HepG2 (cell line): ENCODE measurements around the gene IGFL1. TPM values are rescaled to one million over a fixed set of nuclear protein-coding genes. Genes with fewer than 3 reads are reported as not detected.

ENCODE experiments used
- ARNT ChIP-seq: fragments of 450-650 bp; IDR thresholded peaks from 2 replicates; pipeline ENCODE4 v1.6.1; 2017
- CERS6 ChIP-seq: sonication (generic); formaldehyde crosslinking; IDR thresholded peaks from 2 replicates; pipeline ENCODE4 v1.5.0; 2020; ENCODE audit warnings: missing genetic modification reagents
- E2F5 ChIP-seq: sonication (generic); formaldehyde crosslinking; conservative IDR thresholded peaks from 2 replicates; pipeline ENCODE4 v1.4.0; 2020; ENCODE audit warnings: missing genetic modification reagents
- FOSL2 ChIP-seq: sonication (generic); formaldehyde crosslinking; IDR thresholded peaks from 2 replicates; pipeline ENCODE4 v1.4.0; 2020; ENCODE audit warnings: missing genetic modification reagents
- GATAD1 ChIP-seq: IDR thresholded peaks from 2 replicates; pipeline ENCODE4 v1.6.1; 2016; ENCODE audit warnings: missing genetic modification reagents, missing compliant biosample characterization
- GMEB1 ChIP-seq: sonication (generic); formaldehyde crosslinking; IDR thresholded peaks from 2 replicates; pipeline ENCODE4 v1.5.1; 2020; ENCODE audit warnings: missing genetic modification reagents, mild to moderate bottlenecking, borderline replicate concordance
- HDAC6 ChIP-seq: fragments of 200-600 bp; sonication (generic); IDR thresholded peaks from 2 replicates; pipeline ENCODE4 v1.7.0; 2017; ENCODE audit warnings: mild to moderate bottlenecking, antibody characterized with exemption, low read length, low read depth
- IRF9 ChIP-seq: sonication (generic); formaldehyde crosslinking; IDR thresholded peaks from 2 replicates; pipeline ENCODE4 v1.8.0; 2022; ENCODE audit warnings: missing genetic modification reagents, mild to moderate bottlenecking, borderline replicate concordance
- KDM1A ChIP-seq: IDR thresholded peaks from 2 replicates; pipeline ENCODE4 v1.6.1; 2016; ENCODE audit warnings: missing compliant biosample characterization
- KMT2B ChIP-seq: IDR thresholded peaks from 2 replicates; pipeline ENCODE4 v1.6.1; 2016; ENCODE audit warnings: missing genetic modification reagents, missing compliant biosample characterization
- MIER2 ChIP-seq: IDR thresholded peaks from 2 replicates; pipeline ENCODE4 v1.6.1; 2016; ENCODE audit warnings: missing biosample characterization, missing genetic modification reagents
- MTF1 ChIP-seq: sonication (generic); formaldehyde crosslinking; IDR thresholded peaks from 2 replicates; pipeline ENCODE4 v1.5.0; 2020; ENCODE audit warnings: missing genetic modification reagents
- NKX3-1 ChIP-seq: sonication (generic); formaldehyde crosslinking; IDR thresholded peaks from 2 replicates; pipeline ENCODE4 v1.5.0; 2020; ENCODE audit warnings: missing genetic modification reagents
- PITX1 ChIP-seq: sonication (generic); formaldehyde crosslinking; IDR thresholded peaks from 2 replicates; pipeline ENCODE4 v1.5.1; 2020; ENCODE audit warnings: mild to moderate bottlenecking, missing genetic modification reagents
- SIX1 ChIP-seq: sonication (generic); formaldehyde crosslinking; IDR thresholded peaks from 2 replicates; pipeline ENCODE4 v1.4.0; 2020; ENCODE audit warnings: missing genetic modification reagents, borderline replicate concordance
- THAP11 ChIP-seq: IDR thresholded peaks from 2 replicates; pipeline ENCODE4 v1.6.1; 2016; ENCODE audit warnings: missing biosample characterization, missing genetic modification reagents
- TMF1 ChIP-seq: sonication (generic); formaldehyde crosslinking; IDR thresholded peaks from 2 replicates; pipeline ENCODE4 v1.8.1; 2022; ENCODE audit warnings: low read depth, missing genetic modification reagents
- ZBTB33 ChIP-seq: sonication (generic); formaldehyde crosslinking; IDR thresholded peaks from 2 replicates; pipeline ENCODE4 v1.4.0; 2020; ENCODE audit warnings: missing genetic modification reagents
- ZFYVE20 ChIP-seq: sonication (generic); formaldehyde crosslinking; IDR thresholded peaks from 2 replicates; pipeline ENCODE4 v1.8.0; 2023; ENCODE audit warnings: low read depth, mild to moderate bottlenecking, moderate library complexity, missing genetic modification reagents, borderline replicate concordance
- ZMAT3 ChIP-seq: sonication (generic); formaldehyde crosslinking; conservative IDR thresholded peaks from 2 replicates; pipeline ENCODE4 v1.7.0; 2021; ENCODE audit warnings: missing genetic modification reagents
- ZNF12 ChIP-seq: sonication (generic); formaldehyde crosslinking; IDR thresholded peaks from 2 replicates; pipeline ENCODE4 v1.5.0; 2020; ENCODE audit warnings: missing genetic modification reagents
- ZNF205 ChIP-seq: IDR thresholded peaks from 2 replicates; pipeline ENCODE4 v1.6.1; 2018; ENCODE audit warnings: missing biosample characterization, missing genetic modification reagents
- ZNF337 ChIP-seq: sonication (generic); formaldehyde crosslinking; IDR thresholded peaks from 2 replicates; pipeline ENCODE4 v1.5.1; 2020; ENCODE audit warnings: missing genetic modification reagents, low read depth, mild to moderate bottlenecking, borderline replicate concordance
- ZNF577 ChIP-seq: sonication (generic); formaldehyde crosslinking; IDR thresholded peaks from 2 replicates; pipeline ENCODE4 v1.4.0; 2020; ENCODE audit warnings: mild to moderate bottlenecking, low read depth, missing genetic modification reagents, borderline replicate concordance
- ZNF747 ChIP-seq: sonication (generic); formaldehyde crosslinking; IDR thresholded peaks from 2 replicates; pipeline ENCODE4 v1.8.1; 2023; ENCODE audit warnings: missing genetic modification reagents, mild to moderate bottlenecking, borderline replicate concordance
- ZSCAN21 ChIP-seq: sonication (generic); formaldehyde crosslinking; IDR thresholded peaks from 2 replicates; pipeline ENCODE4 v1.8.0; 2022; ENCODE audit warnings: mild to moderate bottlenecking, missing genetic modification reagents, moderate library complexity, borderline replicate concordance
- ZSCAN9 ChIP-seq: IDR thresholded peaks from 2 replicates; pipeline ENCODE4 v1.6.1; 2016; ENCODE audit warnings: borderline replicate concordance
- polyA plus RNA-seq, 8 experiments: library from polyadenylated mRNA; depleted of rRNA in 3 of 8; stranded (reverse) in 7 of 8; unstranded in 1 of 8; fragments of >200 nt; fragmentation: Illumina TruSeq in 4 of 8; extraction: Trizol in 4 of 8; gene quantifications; 2 replicates each; pipeline versions ENCODE4 v1.2.1 to v1.2.3, GENCODE V29; 2011 to 2016; ENCODE audit warnings: low read depth in 4 of 8, missing spikeins in 1 of 8, mixed read lengths in 1 of 8; ENCODE audit not compliant: insufficient read depth in 1 of 8
- total RNA-seq, 5 experiments: library from RNA; depleted of rRNA; stranded (reverse); fragments of >200 nt; fragmentation: Illumina TruSeq; extraction: Trizol; gene quantifications; 2 replicates each; pipeline ENCODE4 v1.2.3, GENCODE V29; 2016; ENCODE audit warnings: low read depth in 1 of 5

The IGFL1 gene
- total and polyA plus RNA-seq, 2 of the 13 experiments (the other 11 are each of a cell fraction or from before 2014, with no cell fraction given) = not detected

GRCh38 chr19:46218160-46218559 lies 11.4 kb upstream of the IGFL1 start (continued):
- TF ChIP-seq ZNF337 (CRISPR knock-in tag) = no peak
- no peak for TF ChIP-seq ZBTB33
- TF ChIP-seq KDM1A (CRISPR knock-in tag) = no peak
- TF ChIP-seq E2F5 (CRISPR knock-in tag) = no peak
- TF ChIP-seq TMF1 (CRISPR knock-in tag) = no peak
- TF ChIP-seq GATAD1 (CRISPR knock-in tag) = no peak
- TF ChIP-seq ZNF12 = 0 out of 2 replicates have a peak, but pooled peaks have one; percentile 35
- peak; percentile 34; the same call in 1 of the 2 replicates for TF ChIP-seq THAP11 (CRISPR knock-in tag)
- peak; percentile 97 for TF ChIP-seq MIER2 (CRISPR knock-in tag)
- TF ChIP-seq NKX3-1 = peak; percentile 28; the same call in 1 of the 2 replicates
- 0 out of 2 replicates have a peak, but pooled peaks have one; percentile 33 for TF ChIP-seq ZSCAN21 (CRISPR knock-in tag)
- no peak for TF ChIP-seq IRF9
- no peak for TF ChIP-seq ZNF577 (CRISPR knock-in tag)
- TF ChIP-seq GMEB1 (CRISPR knock-in tag) = no peak
- TF ChIP-seq ZNF747 (CRISPR knock-in tag) = no peak
- peak; percentile 26; the same call in 1 of the 2 replicates for TF ChIP-seq FOSL2
- no peak for TF ChIP-seq ZFYVE20
- no peak for TF ChIP-seq SIX1 (CRISPR knock-in tag)
- no peak for TF ChIP-seq ZMAT3
- TF ChIP-seq ARNT = no peak
- TF ChIP-seq ZNF205 (CRISPR knock-in tag) = no peak
- no peak for TF ChIP-seq PITX1 (CRISPR knock-in tag)
- peak; percentile 70; the same call in 1 of the 2 replicates for TF ChIP-seq ZSCAN9 (CRISPR knock-in tag)
- TF ChIP-seq HDAC6 = no peak
- 0 out of 2 replicates have a peak, but pooled peaks have one; percentile 36 for TF ChIP-seq KMT2B
- TF ChIP-seq MTF1 (CRISPR knock-in tag) = no peak
- no peak for TF ChIP-seq CERS6 (CRISPR knock-in tag)
